HG03196 (cell line): Measurements from ENCODE around the gene EHD1.
A peak's percentile ranks its signal among the peaks of the same experiment; 100 is the strongest.

Experiments
- ATAC-seq: cut with Tn5 transposase; IDR thresholded peaks from one replicate; pipeline ENCODE4 v1.9.1; 2021; ENCODE audit not compliant: unreplicated experiment

EHD1 gene

DNA sequence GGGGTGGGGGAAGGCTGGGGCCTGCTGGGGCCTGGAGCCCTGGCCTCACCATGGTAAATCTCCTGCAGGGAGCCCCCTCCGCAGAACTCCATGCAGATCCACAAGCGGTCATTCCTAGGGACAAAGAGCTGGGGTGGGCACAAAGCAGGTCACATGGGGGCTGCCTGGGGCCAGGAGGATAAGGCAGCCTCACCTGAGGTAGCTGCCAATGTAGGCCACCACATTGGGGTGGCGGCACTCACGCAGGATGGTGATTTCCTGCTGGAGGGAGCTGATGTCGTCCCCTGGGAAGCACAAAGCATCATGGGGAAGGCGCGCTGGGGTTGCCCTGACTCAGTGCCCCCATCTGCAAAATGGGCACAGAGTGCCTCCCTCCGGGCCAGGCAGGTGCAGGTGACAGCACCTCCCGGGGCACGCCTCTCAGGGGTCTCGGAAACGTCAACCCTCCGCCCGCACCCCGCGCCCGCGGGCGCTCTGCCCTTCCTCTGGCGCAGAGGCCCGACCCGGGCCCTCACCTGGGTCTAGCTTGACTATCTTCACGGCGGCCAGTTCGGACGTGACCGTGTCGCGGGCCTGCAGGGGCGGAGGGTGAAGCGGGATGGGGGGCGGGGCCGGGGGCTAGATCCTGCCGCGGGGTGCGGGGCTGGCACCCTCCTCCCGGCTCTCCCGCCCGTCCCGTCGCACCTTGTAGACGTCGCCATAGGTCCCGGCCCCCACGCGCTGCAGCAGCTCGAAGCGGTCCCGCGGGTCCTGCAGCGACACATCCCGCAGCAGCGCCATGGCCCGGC, 75.9 kb downstream of the EHD1 start:
- ATAC-seq = peak; percentile 17
